OCI-LY7 (cell line): ENCODE results near the gene TEX12.
"Not testable (repeated sequence)": the region's sequence is repeated elsewhere in the genome, so short reads cannot be mapped to it uniquely, and the experiment has no call there.

Experiments used
- CTCF ChIP-seq: fragments of 200-600 bp; sonication (generic); conservative IDR thresholded peaks from 2 replicates; pipeline ENCODE4 v1.5.1; 2014; ENCODE audit warnings: mild to moderate bottlenecking, antibody characterized with exemption, low read length, moderate library complexity, mixed read lengths
- EZH2phosphoT487 ChIP-seq: fragments of 200-600 bp; sonication (generic); IDR thresholded peaks from 2 replicates; pipeline ENCODE4 v1.6.1; 2018; ENCODE audit warnings: low read depth, borderline replicate concordance, mild to moderate bottlenecking, mixed run types, antibody characterized with exemption, low read length, moderate library complexity, mixed read lengths

- TF ChIP-seq CTCF, EZH2phosphoT487: not testable (repeated sequence)
Observed at GRCh38 chr11:112195113-112195512, 27.9 kb downstream of the TEX12 start.
